ENCODE data around the gene SNCAIP.

SNCAIP gene

DNA sequence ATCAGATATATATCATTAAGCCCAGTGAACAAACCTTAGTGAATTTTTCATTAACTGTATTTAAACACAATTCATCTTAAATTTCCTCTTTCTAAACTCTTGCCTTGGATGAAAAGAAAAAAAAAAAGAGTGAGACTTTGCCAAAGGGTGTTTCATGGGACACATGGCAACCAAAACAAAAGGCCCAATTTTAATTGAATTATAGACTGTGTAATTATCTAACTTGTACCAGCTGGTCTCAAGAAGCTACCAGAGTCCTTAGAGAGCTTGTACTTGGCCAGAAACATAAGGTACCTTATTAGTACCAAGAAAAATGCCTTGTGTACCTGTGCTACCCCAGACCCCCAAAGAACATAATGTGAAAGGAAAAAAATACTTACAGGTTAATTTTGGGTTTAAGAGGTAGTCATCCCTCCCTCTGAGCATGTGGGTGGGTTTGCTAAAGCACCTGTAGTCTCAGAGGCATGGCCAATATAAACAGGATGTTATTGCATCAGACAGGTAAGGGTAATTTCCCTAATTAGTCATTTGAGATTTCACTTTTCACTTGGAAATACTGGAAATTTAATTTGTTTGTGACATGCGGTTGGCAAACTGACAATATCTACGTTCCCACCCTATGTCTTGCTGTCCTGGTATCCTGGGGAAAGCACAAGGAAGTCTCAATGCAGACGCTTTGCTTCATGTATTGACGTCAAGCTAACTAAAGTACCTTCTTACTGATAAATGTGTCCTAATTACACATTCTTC lies 90.1 kb downstream of the SNCAIP start:
- no peak for DNase-seq

DNA sequence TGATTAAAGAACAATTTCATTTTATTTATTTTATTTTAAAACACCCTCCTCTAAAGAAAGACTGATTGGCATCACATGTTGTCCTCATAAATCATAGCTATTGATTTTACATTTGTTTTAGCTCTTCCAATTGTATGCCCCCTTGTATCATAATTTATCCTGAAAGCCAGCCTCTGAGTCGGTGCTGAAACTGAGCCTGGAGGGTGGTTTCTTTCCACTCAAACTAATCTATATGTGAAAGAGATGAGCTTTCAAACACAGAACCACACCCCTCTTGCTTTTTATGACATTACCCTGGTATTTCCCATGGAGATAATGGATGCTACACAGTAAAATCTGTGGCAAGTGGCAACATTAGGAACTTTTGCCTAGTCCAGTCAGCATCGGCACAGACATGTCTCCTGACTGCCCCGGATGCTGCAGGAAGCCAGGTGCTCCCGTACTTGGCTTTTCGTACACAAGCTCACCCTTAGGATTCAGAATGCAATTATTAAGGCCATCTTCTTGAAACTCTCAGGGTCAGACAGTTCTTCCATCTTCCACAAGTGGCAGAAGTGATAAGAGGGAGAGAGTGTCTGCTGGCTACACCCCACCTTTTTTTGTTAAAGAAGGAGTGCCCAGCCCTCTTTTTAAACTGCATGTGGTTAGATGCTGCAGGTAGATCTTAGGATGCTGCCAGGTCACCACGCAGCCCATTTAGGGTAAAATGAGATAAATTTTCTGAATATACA lies 91.1 kb downstream of the SNCAIP start:
- DNase-seq = no peak

DNA sequence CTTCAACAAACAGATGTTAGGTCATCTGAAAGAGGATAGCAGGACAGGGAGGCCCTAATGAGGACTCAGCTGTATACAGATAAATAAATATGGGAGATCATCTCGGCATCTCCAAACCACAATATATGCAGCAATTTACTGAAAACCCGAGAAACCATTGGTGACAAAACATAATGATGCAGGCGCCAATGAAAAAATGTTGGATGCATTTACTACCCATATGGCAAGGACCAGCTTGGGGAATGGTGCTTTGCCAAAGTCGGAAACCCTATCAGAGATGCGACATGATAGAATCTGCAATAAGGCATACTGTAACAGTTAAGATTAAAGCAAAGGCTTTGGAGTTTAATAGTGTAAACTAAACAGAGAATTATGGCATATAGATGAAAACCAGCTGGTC lies 92.0 kb downstream of the SNCAIP start:
- no peak for DNase-seq

DNA sequence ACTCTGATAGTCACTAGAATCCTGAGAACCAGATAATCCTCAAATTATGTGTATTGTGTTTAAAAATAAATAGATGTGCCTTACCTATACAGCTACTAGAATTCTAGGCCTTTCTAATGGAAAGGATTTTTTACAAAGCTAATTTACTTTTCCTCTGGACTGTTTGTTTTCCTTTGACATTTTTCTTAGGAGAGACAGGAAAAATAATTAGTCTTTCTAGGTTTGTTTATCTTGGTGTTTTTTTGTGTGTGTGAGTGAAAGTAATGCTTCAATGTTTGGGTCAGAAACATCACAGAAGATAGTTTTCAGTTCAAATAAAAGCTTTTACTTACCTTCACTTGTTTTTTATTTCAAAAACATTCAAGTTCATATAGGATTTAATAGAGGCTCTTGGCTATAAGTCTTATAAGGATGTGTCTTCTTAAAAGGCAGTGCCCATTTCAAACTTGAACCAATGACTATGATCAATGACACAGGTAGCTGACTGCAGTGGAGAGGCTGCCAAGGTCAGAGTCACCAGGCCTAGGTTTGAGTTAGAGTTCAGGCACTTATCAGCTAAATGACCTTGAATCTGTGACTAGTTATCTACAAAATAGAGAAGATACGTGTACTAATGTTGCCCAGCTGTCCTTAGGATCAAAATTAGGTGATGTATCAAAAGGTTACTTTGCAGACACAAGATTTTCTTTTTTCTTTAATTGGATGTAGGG lies 92.8 kb downstream of the SNCAIP start:
- DNase-seq = no peak

DNA sequence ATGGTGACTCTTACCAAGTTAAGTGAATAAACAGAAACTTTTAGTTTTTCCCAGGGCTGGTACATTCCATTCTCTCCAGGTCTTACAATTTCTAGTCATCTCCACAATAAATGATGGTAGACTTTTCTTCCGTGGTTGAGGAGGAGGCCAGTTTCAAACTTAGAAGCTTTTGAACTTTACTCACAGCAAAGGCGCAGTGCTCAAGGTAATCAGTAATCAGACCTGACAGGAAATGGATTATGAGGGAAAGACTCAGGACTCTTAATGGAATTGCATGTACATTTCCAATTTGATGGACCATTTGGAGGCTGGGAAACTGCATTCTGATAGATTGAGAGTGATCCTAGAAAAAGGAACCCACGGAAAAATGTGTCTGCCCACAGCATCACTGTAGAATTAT lies 93.7 kb downstream of the SNCAIP start:
- DNase-seq = no peak

DNA sequence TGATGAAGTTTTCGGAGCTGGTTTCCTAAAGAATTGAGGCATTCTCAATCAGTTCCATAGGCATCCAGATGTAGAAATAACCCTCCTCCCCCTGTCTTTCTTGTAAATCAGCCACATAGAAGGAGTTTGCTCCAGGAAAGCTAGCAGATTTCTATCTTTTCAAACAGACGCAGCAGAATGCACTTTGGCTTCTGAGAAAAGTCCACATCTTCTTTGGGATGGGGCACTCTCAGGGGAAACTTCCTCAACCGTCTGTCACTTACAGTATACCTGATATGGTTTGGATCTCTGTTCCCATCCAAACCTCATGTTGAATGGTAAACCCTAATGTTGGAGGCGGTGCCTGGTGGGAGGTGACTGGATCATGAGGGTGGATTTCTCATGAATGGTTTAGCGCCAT lies 94.1 kb downstream of the SNCAIP start:
- no peak for DNase-seq

DNA sequence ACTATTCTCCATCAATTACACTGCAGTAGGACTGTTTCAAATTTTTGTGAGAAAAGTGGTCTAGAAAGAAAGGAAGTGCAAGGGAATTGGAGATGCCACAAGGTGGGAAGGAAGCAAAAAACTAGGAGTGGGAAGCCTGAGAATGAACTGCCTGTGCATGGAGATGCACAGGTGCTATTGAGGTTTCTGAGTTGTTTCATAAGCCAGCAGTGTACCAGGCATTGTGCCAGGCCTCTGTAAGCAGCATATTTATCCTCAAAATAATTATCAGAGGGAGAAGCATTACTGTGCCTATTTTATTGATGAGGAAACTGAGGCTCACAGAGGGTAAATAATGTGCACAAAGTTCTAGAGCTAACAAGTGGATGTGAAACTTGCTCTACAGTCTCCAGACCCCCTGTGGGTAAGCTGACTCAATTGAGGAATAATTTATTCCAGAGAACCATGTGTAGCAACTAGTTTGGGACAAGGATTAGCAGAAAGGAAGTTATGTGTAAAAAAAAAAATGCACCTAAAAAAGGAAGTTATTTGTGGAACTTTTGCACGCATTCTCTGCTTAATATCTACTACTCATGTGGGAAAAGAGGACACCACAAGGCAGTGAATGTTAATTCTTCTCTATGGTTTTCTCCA lies 96.7 kb downstream of the SNCAIP start:
- DNase-seq = no peak

DNA sequence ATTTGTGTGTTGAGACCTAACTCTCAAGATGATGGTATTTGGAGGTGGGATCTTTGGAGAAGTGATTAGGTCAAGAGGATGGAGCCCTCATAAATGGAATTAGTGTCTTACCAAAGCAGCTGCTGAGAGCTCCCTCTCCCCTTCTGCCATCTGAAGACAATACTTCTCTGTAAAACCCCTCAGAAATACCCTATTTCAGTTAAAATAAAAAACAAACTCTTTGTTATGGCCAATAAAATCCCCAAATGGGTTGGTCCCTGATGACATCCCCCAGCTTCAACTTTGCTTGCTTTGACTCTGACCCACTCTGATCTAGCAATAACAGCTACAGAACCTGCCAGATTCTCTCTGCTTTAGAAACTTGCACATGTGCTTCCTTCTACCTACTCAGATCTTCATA lies 100.9 kb downstream of the SNCAIP start:
- no peak for DNase-seq

DNA sequence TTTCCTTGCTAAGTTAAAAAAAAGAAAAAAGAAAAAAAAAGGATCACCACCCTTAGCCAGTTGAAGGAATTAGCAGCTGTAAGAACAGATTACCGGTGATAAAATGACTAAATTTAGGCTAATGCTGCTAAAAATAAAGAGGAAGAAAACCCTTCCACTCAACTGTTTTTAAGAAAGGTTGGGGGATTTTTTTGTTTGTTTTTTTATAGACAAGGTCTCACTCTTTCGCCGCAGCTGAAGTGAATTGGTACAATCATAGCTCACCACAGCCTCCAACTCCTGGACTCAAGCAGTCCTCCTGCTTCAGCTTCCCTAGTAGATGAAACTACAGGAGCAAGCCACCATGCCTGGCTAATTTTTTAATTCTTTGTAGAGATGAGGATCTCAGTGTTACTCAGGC lies 101.7 kb downstream of the SNCAIP start:
- no peak for DNase-seq

DNA sequence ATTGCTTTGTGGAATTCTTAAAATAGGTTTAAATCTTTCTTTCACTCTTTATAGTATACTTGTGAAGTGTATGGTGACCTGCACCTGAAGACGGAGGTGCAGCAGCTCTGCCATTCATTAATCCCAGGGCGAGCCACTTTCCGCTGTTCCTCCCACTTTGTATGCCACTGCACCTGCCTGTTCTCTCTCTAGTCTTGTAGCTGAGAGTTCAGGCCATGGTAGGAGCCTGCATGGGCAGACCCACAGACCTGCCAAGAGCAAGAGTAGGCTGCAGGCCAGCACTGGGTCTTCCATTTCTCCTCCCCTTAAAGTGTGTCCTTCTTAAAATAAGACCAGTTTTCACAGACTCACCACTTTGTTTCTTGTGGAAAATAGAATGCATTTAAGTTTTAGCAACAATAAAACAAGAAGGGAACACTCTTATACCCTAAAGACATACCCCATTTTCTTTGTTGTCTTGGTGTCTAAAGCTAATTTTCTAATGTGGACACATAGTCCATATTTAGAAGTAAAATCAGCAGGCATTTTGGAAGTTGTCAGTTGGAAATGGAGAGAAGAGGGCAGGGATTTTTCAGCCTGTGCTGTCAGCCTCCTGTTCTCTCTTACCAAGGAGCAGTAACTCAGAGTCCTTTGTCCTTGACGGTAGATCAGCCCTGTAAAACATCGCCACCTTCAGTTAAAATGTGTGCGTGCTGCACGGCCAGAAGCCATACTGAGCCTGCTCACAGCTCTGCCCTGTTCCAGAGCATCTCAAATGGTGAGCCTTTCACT lies 103.2 kb downstream of the SNCAIP start:
- DNase-seq = peak; percentile 24

DNA sequence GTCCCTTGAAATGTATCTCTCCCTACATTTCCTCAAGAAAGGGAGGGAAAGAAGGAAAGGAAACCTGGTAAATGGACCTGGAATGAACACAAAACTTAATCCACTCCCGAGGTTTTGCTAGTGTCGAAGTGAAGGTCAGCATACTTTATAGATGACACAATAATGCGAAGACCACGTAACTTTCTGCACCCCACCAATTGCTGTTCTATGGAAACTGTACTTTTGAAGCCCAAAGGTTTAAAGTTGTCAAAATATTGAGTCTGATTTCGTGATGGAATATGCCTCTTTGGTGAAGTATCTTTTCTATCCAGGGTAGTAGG lies 103.7 kb downstream of the SNCAIP start:
- no peak for DNase-seq

DNA sequence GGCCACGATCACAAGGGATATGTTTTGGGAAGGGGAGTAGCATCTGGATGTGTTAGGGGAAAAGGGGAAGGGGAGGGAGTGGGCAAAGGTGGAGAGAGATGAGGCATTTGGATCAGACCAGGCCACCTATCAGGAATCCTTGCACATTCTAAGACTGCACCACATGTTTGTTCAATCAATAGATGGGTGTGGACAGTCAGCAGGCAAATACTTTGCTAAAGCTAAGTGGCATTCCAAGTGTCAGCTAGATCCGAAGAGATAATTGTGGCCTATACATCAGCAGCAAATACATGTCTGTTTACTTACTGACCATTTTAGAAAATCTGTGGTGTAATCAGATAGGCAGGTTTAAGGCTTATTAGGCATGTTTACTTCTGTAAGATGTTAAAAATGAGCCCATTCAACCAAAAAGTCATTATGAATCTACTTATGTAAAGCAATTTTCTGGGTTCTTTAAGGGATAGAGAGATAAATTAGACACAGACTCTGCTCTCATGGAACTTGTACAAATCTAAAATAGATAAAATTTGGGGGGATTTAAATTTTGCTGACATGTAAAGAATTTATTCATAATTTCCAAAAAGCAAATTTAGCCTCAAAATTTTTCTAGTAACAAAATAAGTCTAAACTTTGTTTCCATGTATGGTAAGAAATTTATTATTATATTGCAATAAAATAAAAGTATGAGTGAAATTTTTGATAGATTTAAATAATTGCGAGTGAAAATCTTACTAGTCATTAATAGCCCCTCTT lies 107.3 kb downstream of the SNCAIP start:
- DNase-seq = no peak

DNA sequence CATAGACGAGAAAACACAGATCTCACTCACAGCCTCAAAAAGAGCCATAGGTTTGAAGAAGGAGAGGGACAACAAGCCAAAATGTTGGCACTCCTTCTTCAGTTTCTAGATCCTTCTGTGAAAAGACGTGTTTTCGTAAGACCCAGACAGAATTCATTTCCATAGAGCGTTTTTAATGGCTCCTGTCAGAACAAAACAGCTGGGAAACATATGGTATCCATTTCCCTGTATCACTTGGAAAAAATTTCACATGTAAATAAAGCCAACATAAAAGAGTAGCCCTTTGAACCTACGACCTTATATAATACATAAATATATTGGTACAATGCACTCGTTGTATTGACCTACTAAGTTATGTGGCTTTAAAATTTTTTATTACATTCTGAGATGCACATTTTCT lies 108.1 kb downstream of the SNCAIP start:
- no peak for DNase-seq

DNA sequence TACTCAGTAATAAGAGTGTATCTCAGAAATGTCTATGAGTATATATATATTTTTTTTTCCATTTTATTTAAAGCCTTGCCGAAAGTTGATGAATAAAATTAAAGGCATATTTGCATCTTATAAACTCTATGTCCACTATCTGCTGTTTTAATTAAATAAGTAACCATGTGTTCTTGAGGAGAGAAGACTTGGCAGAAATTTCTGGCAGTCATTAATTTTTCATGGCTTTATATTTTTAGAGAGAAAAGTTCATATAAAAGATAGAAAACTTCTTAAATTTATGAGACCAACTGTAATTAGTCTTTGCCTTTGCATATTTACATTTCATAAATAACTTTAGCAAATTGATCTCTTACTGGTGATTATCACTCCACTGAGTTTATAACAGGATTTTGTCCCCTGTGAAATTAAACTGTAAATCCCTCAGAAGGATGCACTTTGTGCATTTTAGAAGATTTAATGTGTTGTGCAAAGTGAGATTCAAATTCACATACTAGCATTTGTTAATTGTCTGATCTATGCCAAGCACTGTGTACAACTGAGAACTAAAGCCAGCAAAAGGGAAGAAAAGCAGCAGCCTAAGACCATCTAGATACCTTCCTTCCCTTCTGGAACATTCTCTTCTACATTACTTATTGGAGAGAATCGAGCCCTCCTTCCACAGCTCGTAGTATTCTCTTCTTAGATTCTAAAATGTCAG lies 108.7 kb downstream of the SNCAIP start:
- no peak for DNase-seq

DNA sequence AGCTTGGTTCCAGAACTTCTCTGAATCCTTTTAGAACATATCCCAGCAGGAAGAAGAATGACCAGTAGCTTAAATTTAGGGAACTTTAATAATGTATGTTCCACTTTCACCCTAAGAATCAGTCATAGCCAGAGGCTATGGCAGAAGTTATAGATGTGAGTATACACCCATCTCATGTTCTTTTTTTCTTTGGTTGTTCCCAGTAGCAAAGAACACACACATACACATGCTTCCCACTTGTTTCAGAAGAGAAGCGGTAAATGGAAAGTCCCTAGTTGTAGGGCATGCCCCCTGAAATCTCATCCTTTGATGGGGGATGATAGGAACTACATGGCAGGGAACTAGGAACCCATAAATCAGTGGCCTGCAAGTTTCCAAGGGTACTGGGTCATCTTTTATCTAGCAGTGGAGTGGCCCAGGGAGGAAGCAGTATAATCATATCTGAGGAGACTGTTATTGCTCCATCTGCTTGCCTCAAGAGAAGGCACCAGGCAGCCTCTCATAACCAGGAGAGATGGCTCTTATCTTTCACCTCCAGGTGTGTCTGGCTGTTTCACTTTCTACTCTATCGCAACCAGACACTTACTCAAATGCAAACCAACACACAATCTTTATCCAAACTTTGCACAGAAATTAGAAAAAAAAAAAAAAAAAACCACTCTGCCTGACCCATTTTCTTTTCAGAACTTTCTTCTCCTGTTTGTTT lies 109.5 kb downstream of the SNCAIP start:
- DNase-seq = no peak

DNA sequence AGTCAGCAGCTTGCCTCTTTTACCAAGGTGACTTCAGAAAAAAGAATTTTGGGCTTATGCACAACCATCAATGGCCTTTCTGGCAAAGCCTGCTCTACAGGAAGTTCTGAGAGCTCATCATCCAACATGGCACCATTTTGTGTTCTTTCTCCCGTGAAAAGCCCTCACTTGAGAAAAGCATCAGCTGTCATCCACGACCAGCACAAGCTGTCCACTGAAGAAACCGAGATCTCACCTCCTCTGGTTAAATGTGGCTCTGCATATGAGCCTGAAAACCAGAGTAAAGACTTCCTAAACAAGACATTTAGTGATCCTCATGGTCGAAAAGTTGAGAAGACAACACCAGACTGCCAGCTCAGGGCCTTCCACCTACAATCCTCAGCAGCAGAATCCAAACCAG lies 111.2 kb downstream of the SNCAIP start:
- no peak for DNase-seq

DNA sequence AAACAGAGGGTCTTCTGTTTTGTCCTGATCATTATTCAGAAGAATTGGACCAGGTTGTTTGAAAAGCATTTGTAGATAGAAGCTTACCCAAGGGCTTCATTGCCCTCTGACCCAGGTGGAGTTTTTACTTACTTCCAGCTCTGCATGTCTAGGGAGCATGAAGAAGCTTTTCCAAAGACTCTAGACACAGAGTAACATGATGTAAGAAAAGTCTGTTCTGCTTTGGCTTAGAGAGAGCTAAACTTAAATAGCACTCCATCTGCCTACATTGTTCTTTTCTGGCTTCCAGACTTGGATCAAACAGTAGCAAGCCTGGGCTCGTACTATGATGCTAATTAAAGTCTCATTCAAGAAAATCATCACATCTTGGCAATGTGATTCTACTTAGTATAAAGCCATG lies 112.1 kb downstream of the SNCAIP start:
- no peak for DNase-seq

DNA sequence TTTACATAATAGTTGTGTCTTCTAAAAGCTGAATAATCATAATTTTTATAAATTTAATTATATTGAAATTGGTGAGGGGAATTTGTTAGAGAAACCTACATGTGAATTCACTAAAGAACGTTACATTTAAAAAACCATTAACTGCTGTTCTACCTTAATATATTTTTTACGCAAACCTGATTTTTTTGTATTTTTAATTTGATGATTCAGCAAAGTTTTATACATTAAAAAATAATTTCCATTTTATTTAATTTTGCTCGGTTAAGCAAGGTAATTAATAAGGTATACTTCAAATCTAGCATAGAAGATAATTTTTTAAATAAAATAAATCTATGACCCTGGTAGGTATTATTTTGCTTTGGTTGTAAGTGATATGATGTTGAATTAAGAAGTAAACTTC lies 114.3 kb downstream of the SNCAIP start:
- DNase-seq = no peak

DNA sequence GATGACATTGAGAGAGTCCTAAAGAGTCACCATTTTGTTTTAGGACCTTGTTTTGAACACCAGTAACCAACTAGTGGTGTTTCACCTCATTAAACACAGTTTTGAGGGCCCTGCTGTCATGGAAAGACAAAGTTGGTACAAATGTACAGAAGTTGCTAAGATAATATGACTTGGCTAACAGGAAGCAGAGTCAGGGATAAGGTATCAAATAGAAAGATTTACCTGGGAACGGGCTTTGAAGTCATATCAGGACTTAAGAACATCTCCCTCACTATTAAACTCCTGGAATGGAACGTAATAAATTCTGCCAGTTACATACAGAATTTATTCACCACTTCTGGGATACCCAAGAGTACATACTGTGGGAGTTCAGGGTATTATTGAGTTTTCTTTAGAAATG lies 115.6 kb downstream of the SNCAIP start:
- DNase-seq = no peak

DNA sequence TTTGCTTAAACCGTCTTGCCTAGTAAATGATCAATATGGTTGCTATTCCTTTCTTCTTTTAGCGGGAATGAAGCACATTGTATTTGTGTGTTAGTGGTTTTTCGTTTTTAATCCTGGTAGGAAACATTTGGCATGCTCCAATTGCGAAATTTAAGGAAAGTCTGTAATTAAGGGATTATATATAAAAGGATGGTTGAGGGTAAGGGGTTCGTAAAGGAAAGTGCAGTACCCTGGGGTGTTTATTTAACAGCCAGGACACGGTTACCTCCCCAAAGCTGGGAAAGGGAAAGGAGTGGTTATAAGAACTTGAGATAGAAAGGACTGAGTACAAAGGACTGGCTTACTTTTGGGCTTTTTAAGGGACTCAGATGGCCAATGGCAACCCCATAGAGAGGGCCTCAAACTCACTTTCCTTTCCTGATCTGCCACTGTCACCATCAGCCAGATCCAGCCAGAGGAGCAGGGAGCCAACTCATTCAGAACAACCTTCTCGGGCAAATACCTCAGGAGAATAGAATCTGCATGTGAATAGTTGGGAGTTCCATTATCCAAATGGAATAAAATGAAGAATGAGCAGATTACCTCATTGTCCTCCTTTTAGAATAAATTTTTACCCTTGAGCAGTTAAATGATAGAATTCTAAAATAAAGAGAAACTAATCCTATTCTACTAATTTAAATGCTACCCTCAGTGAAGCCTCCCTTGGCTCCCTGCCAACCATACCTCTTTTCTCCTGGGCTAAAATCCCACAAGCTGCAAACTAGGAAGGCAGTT lies 117.7 kb downstream of the SNCAIP start:
- no peak for DNase-seq
